GM23338 (cell line): ENCODE results near the gene IGF2BP2. TPM values are rescaled to one million over a fixed set of nuclear protein-coding genes. Genes with fewer than 3 reads are reported as not detected.

ENCODE experiments used
- ATAC-seq: fragments of 200-7000 bp; cut with Tn5 transposase; 3 replicates; pipeline ENCODE4 v1.9.1; 2020
- DNase-seq: peaks from one replicate; pipeline ENCODE4 v3.0.0-alpha.2; 2015; ENCODE audit warnings: low spot score
- H2AFZ ChIP-seq: fragments of 200-600 bp; sonication (generic); 2 replicates; pipeline ENCODE4 v1.8.0; 2016; ENCODE audit warnings: antibody characterized with exemption, mild to moderate bottlenecking, moderate library complexity
- H3F3A ChIP-seq: fragments of 200-600 bp; sonication (generic); replicated peaks from 2 replicates; pipeline ENCODE4 v1.8.0; 2017; ENCODE audit warnings: antibody characterized with exemption, mixed run types, low read depth
- H3K27ac ChIP-seq: fragments of 200-600 bp; sonication (generic); 2 replicates; pipeline ENCODE4 v1.6.1; 2016; ENCODE audit warnings: low read depth
- H3K27me3 ChIP-seq: fragments of 200-600 bp; sonication (generic); 2 replicates; pipeline ENCODE4 v1.8.0; 2016; ENCODE audit warnings: mild to moderate bottlenecking, mixed run types, moderate library complexity; ENCODE audit not compliant: insufficient read depth
- H3K36me3 ChIP-seq: fragments of 200-600 bp; sonication (generic); 2 replicates; pipeline ENCODE4 v1.8.0; 2016; ENCODE audit warnings: mild to moderate bottlenecking; ENCODE audit not compliant: insufficient read depth
- H3K4me1 ChIP-seq: fragments of 200-600 bp; sonication (generic); 2 replicates; pipeline ENCODE4 v1.8.0; 2016; ENCODE audit warnings: mild to moderate bottlenecking, moderate library complexity; ENCODE audit not compliant: insufficient read depth
- H3K4me2 ChIP-seq: fragments of 200-600 bp; sonication (generic); 2 replicates; pipeline ENCODE4 v1.7.1; 2017; ENCODE audit warnings: mixed run types
- H3K4me3 ChIP-seq: fragments of 200-600 bp; sonication (generic); 2 replicates; pipeline ENCODE4 v1.6.1; 2016; ENCODE audit warnings: mixed run types
- H3K79me2 ChIP-seq: fragments of 200-600 bp; sonication (generic); replicated peaks from 2 replicates; pipeline ENCODE4 v1.8.0; 2017; ENCODE audit warnings: mild to moderate bottlenecking; ENCODE audit not compliant: insufficient read depth
- H3K9me2 ChIP-seq: fragments of 200-600 bp; sonication (generic); 2 replicates; pipeline ENCODE4 v1.8.0; 2017; ENCODE audit not compliant: insufficient read depth
- H4K20me1 ChIP-seq: fragments of 200-600 bp; sonication (generic); replicated peaks from 2 replicates; pipeline ENCODE4 v1.8.0; 2017; ENCODE audit warnings: mild to moderate bottlenecking; ENCODE audit not compliant: insufficient read depth
- H3K27ac Mint-ChIP-seq: 2 replicates; pipeline ENCODE4 v1.8.0; 2020; ENCODE audit warnings: inconsistent platforms, mild to moderate bottlenecking, moderate library complexity, mixed read lengths
- H3K27me3 Mint-ChIP-seq: 3 replicates; pipeline ENCODE4 v1.8.0; 2022; ENCODE audit warnings: low read depth, mild to moderate bottlenecking, moderate library complexity, mixed read lengths, inconsistent platforms; ENCODE audit not compliant: insufficient read depth, poor library complexity
- H3K36me3 Mint-ChIP-seq: 3 replicates; pipeline ENCODE4 v1.8.0; 2021; ENCODE audit warnings: low read depth, mild to moderate bottlenecking, inconsistent platforms, moderate library complexity, mixed read lengths
- H3K4me1 Mint-ChIP-seq: 3 replicates; pipeline ENCODE4 v1.8.0; 2020; ENCODE audit warnings: mild to moderate bottlenecking, inconsistent platforms, mixed read lengths
- H3K4me3 Mint-ChIP-seq: 3 replicates; pipeline ENCODE4 v1.8.0; 2021; ENCODE audit warnings: moderate library complexity, mild to moderate bottlenecking, inconsistent platforms, mixed read lengths
- H3K9me3 Mint-ChIP-seq: 3 replicates; pipeline ENCODE4 v1.8.0; 2020; ENCODE audit warnings: moderate library complexity, mild to moderate bottlenecking, inconsistent platforms, mixed read lengths
- CREB1 ChIP-seq: fragments of 250-450 bp; sonication (Bioruptor Pico); IDR thresholded peaks from 2 replicates; pipeline ENCODE4 v1.5.0; 2020; ENCODE audit warnings: low read depth, mild to moderate bottlenecking, moderate library complexity
- CTCF ChIP-seq, 2 experiments: fragments of 200-600 bp in 1 of 2; sonication (generic) in 1 of 2; conservative IDR thresholded peaks; 2 replicates each; pipeline versions ENCODE4 v1.5.1 to v1.6.1; 2016 to 2017; ENCODE audit warnings: antibody characterized with exemption in 2 of 2, low read depth in 2 of 2, mild to moderate bottlenecking in 2 of 2, moderate library complexity in 1 of 2
- EZH2 ChIP-seq: fragments of 200-600 bp; sonication (generic); IDR thresholded peaks from one replicate; pipeline ENCODE4 v1.8.0; 2017; ENCODE audit warnings: antibody characterized with exemption, mild to moderate bottlenecking, low read depth; ENCODE audit not compliant: unreplicated experiment
- EZH2phosphoT487 ChIP-seq: fragments of 200-600 bp; sonication (generic); IDR thresholded peaks from one replicate; pipeline ENCODE4 v1.8.1; 2018; ENCODE audit warnings: antibody characterized with exemption; ENCODE audit not compliant: unreplicated experiment
- JUNB ChIP-seq: IDR thresholded peaks from one replicate; pipeline ENCODE4 v1.6.1; 2016; ENCODE audit warnings: antibody characterized with exemption; ENCODE audit not compliant: unreplicated experiment
- NANOG ChIP-seq: IDR thresholded peaks from 2 replicates; pipeline ENCODE4 v1.6.1; 2016; ENCODE audit warnings: antibody characterized with exemption, borderline replicate concordance
- POLR2AphosphoS5 ChIP-seq: IDR thresholded peaks from 2 replicates; pipeline ENCODE4 v1.6.1; 2016; ENCODE audit warnings: antibody characterized with exemption, low read depth
- STAT1 ChIP-seq: IDR thresholded peaks from one replicate; pipeline ENCODE4 v1.6.1; 2016; ENCODE audit warnings: antibody characterized with exemption; ENCODE audit not compliant: unreplicated experiment
- ZNF114 ChIP-seq: fragments of 250-450 bp; sonication (Bioruptor Pico); IDR thresholded peaks from 2 replicates; pipeline ENCODE4 v1.5.0; 2020; ENCODE audit warnings: mild to moderate bottlenecking, moderate library complexity
- ZNF331 ChIP-seq: fragments of 250-450 bp; sonication (Bioruptor Pico); IDR thresholded peaks from 2 replicates; pipeline ENCODE4 v1.5.0; 2020; ENCODE audit warnings: low read depth, mild to moderate bottlenecking, moderate library complexity
- ZNF462 ChIP-seq: fragments of 250-450 bp; sonication (Bioruptor Pico); IDR thresholded peaks from 2 replicates; pipeline ENCODE4 v1.5.0; 2020; ENCODE audit warnings: mild to moderate bottlenecking, moderate library complexity
- polyA plus RNA-seq: library from polyadenylated mRNA; unstranded; fragments of >200 nt; fragmentation: Nextera tagmentation; extraction: Ambion mirVana; gene quantifications from 2 replicates; pipeline ENCODE4 v1.2.1, GENCODE V29; 2016
- total RNA-seq: library from RNA; depleted of rRNA; stranded (reverse); fragments of >200 nt; shearing (Covaris generic); gene quantifications from 2 replicates; pipeline ENCODE4 v1.2.3, GENCODE V29; 2014

IGF2BP2 gene
- total and polyA plus RNA-seq, 2 experiments from 2014 or later, result 82.9 to 84.5 TPM

GRCh38 chr3:185657691-185658503 lies 166.9 kb downstream of the IGF2BP2 start (continued):
- no peak for TF ChIP-seq CTCF (conservative IDR thresholded peaks at IDR 0.05; ENCODE audit: low read depth in 2 of 2)
- no peak for TF ChIP-seq NANOG
- TF ChIP-seq EZH2phosphoT487, result no peak
- no peak for TF ChIP-seq EZH2

- Mint-ChIP-seq H3K9me3 (0 out of 3 replicates have a peak, but pooled peaks cover 3% of the 10 kb centered on the region), H3K4me1 (peaks cover 11% of the 10 kb centered on the region), H3K27me3 (peaks cover 32% of the 10 kb centered on the region), H3K4me3 (no peak overlapping the region), H3K36me3 (peaks cover 59% of the 10 kb centered on the region), H3K27ac (0 out of 2 replicates have a peak overlapping the region, but pooled peaks have one; percentile 68)
- peaks cover 8% of the 10 kb centered on the region; the same call in 1 of the 2 replicates for H3K36me3 ChIP-seq
- no peak overlapping the region for H3K4me3 ChIP-seq
- no peak for DNase-seq
- H3K4me1 ChIP-seq, result peaks cover 7% of the 10 kb centered on the region; the same call in 1 of the 2 replicates
- H3K27ac ChIP-seq, result no peak overlapping the region
- H3K9me2 ChIP-seq, result no peaks in the 10 kb centered on the region
- H3F3A ChIP-seq, result peaks cover 9% of the 10 kb centered on the region
- H2AFZ ChIP-seq, result no peak overlapping the region
- ATAC-seq, result no peak
- no peaks in the 10 kb centered on the region for H3K79me2 ChIP-seq
- H3K27me3 ChIP-seq, result no peaks in the 10 kb centered on the region
- H4K20me1 ChIP-seq, result no peaks in the 10 kb centered on the region; the same call in none of the 2 replicates
- no peak overlapping the region for H3K4me2 ChIP-seq
- TF ChIP-seq JUNB (no peak), STAT1 (no peak), CTCF (conservative IDR thresholded peaks at IDR 0.05; ENCODE audit: low read depth in 2 of 2) (no peak), POLR2AphosphoS5 (no peak), ZNF331 (no peak), EZH2phosphoT487 (no peak), NANOG (no peak), ZNF462 (CRISPR knock-in tag) (no peak), EZH2 (no peak), ZNF114 (no peak), CREB1 (no peak)
Measured at GRCh38 chr3:185657211-185657610, 167.6 kb downstream of the IGF2BP2 start.
